Activated T-helper 9 cell treated with anti-CD3 and anti-CD28 coated beads, Interleukin-2, amount 50 U/mL, for 16 hours (primary cell): ENCODE data around the gene RAB7B.
A peak's percentile ranks its signal among the peaks of the same experiment; 100 is the strongest.
"Not testable (repeated sequence)": the region's sequence is repeated elsewhere in the genome, so short reads cannot be mapped to it uniquely, and the experiment has no call there.

ENCODE experiments used
- DNase-seq: peaks from one replicate; pipeline ENCODE4 v3.0.0-alpha.2; 2020; ENCODE audit warnings: low read depth

RAB7B gene

GRCh38 chr1:205996641-205997040, 6.6 kb downstream of the RAB7B start:
- DNase-seq, result not testable (repeated sequence)

DNA sequence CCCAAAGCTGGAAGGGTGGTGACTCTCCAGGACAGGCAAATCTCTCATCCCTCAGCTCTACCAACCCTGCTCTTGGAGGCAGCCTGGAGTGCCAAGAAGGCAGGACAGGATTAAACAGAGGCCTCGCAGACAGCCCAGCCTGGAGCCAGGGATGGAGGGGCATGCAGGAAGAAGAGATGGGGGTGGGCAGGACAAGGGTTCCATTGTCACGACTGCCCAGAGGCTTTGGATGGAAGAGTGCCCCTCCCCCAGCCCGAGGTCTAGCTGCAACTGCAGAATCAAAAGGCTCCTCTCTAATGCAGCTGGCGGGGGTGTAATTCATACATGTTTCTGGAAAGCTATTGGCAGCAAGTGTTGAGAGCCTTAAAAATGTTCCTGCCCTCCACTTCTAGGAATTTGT, 8.8 kb downstream of the RAB7B start:
- no peak for DNase-seq

GRCh38 chr1:205993068-205993467, 10.1 kb downstream of the RAB7B start:
- DNase-seq, result no peak

DNA sequence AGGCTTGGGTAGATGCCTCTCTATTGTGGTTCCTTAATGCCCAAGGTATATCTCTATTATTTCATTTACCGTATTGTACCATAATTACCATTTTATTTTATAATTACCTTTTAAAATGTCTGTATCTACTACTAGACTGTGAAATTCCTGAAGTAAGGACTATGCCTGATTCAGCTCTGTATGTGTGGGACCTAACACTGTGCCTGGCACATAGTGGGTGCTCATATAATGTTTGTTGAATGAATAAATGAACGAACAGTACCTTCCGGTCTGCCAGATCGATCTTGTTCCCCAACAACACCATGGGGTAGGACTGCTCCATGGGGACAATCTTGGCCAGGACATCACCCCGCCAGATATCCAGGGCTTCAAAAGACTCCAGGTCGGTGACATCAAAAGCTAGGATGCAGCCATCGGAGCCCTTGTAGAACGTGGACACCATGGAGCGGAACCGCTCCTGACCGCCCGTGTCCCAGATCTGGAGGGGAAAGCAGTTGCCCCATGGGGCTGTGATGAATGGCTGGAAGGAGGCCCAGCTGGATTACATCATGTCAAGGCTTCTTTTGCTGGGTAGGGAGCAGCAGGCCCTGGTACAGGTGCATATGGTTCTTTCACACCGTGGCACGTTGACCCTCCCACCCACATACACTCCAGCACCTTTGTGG, 10.8 kb downstream of the RAB7B start:
- DNase-seq, result no peak

- DNase-seq, result no peak
Observed at GRCh38 chr1:205991237-205991636, 12.0 kb downstream of the RAB7B start.

- DNase-seq, result no peak
Observed at GRCh38 chr1:205990226-205990625, 13.0 kb downstream of the RAB7B start.

DNA sequence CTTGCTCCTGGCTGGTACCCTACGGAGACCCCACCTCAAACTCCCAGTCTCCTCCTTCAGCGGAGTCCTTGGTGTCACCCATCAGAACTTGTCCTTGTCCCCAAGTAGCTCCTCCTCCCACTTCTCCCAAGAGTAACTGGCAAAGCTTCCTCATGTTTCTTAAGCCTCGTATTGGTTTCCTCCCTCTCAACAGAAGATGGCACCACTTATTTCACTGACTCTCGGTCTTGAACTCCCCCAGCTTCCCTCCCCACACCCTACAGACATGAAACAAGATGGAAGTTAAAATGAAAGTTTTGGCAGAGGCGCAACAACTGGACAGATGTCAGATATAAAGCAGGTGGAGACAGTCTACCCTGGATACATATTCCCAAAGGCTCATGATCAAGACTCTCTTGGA, 13.4 kb downstream of the RAB7B start:
- no peak for DNase-seq

DNA sequence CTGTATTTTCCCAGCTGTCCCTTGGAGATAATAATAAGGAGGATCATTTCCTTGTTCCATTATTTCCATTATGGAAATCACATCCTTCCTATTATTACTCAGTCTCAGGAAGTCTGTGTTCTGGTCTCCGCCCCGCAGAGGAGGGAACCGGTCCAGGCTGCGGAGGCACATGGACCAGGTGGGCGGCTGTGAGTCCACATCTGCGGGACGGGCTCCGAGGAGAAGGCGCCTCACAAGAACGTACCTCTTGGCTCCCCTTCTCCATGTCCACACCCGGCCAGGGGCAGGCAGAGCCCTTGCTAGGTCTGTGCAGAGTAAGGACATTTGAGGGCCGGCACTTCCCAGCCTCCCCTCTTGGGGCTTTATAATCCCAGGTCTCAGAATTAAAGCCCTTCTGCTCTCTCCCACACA, 14.6 kb downstream of the RAB7B start:
- no peak for DNase-seq

GRCh38 chr1:205986861-205987260, 16.3 kb downstream of the RAB7B start:
- DNase-seq, result no peak

- DNase-seq, result no peak
Observed at GRCh38 chr1:205986292-205986691, 16.9 kb downstream of the RAB7B start.

DNA sequence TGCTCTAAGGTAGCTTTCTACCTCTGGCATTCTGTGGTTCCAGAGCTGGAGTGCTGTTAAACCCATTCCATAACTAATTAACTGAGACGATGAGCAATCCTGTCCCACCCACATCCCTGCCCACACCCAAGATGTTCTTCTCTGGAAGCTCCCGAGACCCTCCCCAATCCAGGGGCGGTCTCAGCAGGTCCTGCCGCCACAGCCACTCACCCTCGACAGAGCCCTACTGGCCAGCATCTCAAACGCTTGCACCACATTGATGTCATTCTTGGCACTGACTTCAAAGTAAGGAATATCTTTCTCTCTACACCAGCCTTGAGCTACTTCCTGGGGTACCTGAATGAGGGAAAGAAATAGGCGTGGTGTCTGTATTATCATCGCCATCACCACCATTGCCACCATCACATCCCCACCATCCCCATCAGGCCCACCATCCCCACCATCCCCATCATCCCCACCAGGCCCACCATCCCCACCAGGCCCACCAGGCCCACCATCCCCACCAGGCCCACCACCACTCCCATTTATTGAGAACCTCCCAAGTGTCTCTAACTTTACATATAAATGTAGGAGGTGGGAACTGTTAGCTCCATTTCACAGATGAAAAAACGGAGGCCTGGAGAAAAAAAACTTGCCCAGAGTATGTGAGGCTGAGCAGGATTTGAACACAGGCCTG, 17.7 kb downstream of the RAB7B start:
- DNase-seq, result no peak

DNA sequence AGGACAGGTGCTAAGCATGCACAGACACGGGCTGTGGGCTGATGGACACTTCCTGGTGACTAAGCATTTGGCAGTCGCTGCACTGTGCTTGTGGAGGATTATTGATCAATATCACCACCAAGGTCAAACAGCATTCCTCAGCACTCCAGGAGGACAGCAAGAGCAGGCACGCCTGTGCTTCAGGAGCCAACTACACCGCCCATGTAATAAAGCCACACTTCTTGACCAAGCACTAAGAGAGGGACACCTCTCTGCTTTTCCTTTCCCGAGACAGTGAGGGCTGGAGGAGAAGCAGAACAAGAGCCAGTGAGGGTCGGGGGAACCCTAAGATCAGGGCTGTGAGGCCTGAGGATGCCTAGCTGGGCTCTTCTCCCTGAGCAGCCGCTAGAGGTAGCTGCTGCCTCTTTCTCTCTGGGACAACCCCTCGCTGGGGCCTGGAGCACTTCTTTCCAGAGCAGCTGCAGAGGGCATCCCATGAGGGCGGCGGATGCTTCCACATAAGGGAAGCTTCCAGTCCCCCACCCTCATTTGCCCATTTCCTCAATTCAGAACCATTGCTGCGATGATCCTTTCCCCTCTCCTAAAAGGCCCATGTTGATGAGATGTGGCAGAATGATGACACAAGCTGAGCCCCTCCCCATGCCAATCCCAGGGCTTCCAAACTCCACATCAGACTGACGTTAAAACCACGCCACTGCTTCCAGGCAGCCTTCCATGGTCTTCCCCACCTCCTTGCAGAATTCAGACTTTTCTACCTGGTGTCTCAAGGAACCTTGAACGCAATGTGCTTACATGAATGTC, 19.1 kb downstream of the RAB7B start:
- no peak for DNase-seq

GRCh38 chr1:205981257-205981656, 21.9 kb downstream of the RAB7B start:
- DNase-seq, result no peak

DNA sequence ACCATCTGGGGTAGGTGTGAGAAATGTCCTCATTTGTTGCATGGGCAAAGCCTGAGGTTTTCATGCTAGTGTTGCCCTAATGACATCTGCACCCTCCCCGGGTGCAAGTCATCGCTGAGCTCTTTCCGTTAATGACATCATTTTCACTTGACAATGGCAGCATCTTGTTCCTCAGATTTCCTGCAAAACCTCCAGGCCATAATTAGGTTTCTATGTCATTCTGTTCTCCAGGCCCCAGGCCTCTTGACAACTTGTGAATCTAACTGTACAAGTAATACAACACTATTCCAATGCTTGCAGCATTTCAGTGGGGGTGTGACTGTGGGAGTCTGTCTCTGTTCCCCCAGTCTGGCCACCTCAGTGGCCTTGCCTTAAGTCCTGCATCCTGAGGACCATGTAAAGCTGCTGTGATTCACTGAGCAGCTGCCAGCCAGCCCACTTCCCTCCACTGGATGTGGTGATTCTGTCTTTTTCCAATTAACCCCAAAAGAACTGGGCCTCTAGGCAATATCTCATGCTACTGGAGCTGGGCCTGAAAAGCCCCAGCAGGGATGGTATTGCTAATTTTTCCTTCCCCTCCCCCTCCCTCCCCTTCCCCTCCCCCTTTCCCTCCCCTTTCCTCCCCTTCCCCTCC, 22.8 kb downstream of the RAB7B start:
- DNase-seq, result no peak

GRCh38 chr1:205979301-205979700, 23.9 kb downstream of the RAB7B start:
- DNase-seq, result no peak

GRCh38 chr1:205978676-205979075, 24.5 kb downstream of the RAB7B start:
- DNase-seq, result no peak

DNA sequence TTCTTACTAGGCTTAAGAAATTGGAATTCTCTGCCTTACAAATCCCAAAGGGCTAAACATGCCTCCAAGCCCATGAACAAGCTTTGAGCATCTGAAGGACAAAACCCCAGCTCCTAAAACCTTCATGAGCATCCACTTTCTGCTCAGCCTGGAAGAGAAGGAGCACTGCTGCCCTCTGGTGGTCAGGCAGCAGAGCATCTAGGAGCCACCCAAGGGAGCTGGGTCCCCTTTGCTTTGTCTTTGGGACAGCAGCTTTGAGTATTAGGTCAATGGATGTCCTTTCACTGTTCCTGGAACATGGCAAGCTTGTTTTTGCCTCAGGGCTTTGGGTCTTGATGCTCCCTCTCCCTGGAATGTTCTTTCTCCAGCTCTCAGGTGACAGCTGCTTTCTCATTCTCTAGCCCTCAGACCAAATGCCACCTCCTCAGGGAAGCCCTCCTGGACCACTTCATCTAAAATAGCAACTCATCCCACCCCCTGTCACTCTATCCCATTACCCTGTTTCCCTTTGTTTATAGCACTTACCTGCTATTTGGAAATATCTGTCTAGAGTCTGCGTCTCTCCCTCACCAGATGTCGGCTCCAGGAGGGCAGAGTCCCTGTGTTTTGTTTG, 25.7 kb downstream of the RAB7B start:
- peak; percentile 52 for DNase-seq

GRCh38 chr1:205976708-205977401, 26.3 kb downstream of the RAB7B start:
- DNase-seq, result no peak

DNA sequence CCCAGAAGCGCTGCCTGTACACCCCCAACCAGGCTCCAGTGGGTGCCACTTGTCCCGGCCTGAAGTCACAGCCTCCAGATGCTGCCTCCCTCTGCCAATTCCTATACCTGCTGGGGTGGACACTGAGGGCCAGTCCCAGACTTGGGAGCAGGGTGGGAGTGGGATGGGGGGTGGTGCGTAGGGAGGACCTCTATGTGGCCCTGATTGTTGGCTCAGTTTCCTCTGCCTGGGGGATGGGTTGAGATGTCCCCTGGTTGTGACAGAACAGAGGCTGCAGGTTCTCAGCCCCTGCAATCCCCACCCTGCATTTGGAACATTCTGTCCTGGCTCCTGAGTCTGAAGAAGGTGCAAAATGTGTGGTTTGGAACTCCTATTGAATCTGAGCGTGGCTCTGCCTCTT, 27.2 kb downstream of the RAB7B start:
- DNase-seq, result no peak

DNA sequence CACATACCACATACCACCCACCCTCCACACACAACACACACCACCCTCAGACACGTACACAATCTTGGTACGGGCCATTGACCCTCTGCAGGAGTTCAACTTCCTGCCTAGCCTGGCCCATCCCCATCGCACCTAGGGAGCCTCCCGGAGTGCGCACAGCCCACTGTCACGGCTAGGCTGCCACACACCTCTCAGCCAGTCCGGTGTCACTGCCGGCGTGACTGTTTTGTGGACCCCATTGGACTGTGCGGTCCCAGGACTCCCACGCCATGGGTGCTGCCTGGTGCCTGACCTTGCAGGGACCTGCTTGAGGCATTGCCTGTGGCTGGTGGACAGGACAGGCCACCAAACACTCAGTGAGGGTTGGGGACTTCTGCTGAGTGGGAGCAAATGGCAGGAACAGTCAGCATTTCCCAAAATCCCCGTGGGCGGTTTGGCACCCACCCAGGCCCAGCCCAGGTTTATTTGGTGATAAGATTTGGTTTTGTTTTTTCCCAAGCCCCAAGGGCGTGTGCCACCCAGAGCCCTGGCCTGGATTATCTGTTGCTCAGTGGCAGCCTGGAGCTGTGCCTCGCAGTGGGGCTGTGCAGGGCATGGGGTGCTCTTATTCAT, 27.7 kb downstream of the RAB7B start:
- no peak for DNase-seq

- no peak for DNase-seq
Observed at GRCh38 chr1:205974712-205975111, 28.5 kb downstream of the RAB7B start.
